Bronchial epithelial cell (primary cell): ENCODE data around the gene IL3RA. TPM values are rescaled to one million over a fixed set of nuclear protein-coding genes. Genes with fewer than 3 reads are reported as not detected.

Experiments used
- DNase-seq: peaks from one replicate; pipeline ENCODE4 v3.0.0-alpha.2; 2010; ENCODE audit warnings: low read depth
- FAIRE-seq: peaks from 2 replicates; lab custom pipeline; 2011; peaks lifted over from hg19 to GRCh38; lab: Jason Lieb, UNC
- H3K27me3 ChIP-seq: 2 replicates; pipeline ENCODE4 v1.5.1; 2011; ENCODE audit warnings: low read length; ENCODE audit not compliant: control insufficient read depth, insufficient read depth
- H3K36me3 ChIP-seq: 2 replicates; pipeline ENCODE4 v1.5.1; 2011; ENCODE audit warnings: low read length; ENCODE audit not compliant: control insufficient read depth, insufficient read depth
- H3K4me3 ChIP-seq: 2 replicates; pipeline ENCODE4 v1.5.1; 2011; ENCODE audit warnings: mild to moderate bottlenecking, low read depth, low read length, control low read depth
- total RNA-seq: library from RNA; depleted of rRNA; stranded (reverse); fragments of >200 nt; gene quantifications from 2 replicates; pipeline ENCODE4 v1.2.1, GENCODE V29; 2014
- TF ChIP-seq, protein P1 (sequence below): IDR thresholded peaks from 2 replicates; pipeline ENCODE4 v1.5.1; 2011; ENCODE audit warnings: mild to moderate bottlenecking, moderate library complexity, low read length, control low read depth, inconsistent platforms; ENCODE audit not compliant: insufficient read depth, severe bottlenecking

IL3RA gene
- total RNA-seq, 1 donor from 2014 or later: not detected

DNA sequence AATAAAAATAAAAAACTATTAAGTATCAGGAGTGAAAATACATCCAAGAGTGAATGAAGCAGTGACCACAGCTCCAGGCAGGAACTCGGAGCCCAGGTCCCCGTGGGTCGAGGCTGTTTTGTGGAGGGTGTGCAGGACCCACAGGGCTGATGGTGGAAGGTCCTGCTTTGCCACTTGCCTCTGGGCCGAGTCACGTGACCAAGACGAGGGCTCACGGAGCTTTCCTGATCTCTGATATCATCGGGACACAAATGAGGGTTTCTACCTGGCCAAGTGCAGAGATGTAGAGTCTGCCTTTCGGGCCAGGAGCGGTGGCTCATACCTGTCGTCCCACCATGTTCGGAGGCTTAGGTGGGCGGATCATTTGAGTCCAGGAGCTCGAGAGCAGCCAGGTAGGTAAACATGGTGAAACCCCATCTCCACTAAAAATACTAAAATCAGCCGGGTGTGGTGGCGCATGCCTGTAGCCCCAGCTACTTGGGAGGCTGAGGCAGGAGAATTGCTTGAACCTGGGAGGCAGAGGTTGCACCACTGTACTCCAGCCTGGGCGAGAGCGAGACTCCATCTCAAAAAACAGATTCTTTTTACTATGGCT is 48.2 kb downstream of the IL3RA start:
- DNase-seq: no peak
- H3K36me3 ChIP-seq: peaks cover 31% of the 10 kb centered on the region
- no peak for FAIRE-seq
- no peak overlapping the region for H3K4me3 ChIP-seq
- no peaks in the 10 kb centered on the region for H3K27me3 ChIP-seq
- TF ChIP-seq, protein P1, sequence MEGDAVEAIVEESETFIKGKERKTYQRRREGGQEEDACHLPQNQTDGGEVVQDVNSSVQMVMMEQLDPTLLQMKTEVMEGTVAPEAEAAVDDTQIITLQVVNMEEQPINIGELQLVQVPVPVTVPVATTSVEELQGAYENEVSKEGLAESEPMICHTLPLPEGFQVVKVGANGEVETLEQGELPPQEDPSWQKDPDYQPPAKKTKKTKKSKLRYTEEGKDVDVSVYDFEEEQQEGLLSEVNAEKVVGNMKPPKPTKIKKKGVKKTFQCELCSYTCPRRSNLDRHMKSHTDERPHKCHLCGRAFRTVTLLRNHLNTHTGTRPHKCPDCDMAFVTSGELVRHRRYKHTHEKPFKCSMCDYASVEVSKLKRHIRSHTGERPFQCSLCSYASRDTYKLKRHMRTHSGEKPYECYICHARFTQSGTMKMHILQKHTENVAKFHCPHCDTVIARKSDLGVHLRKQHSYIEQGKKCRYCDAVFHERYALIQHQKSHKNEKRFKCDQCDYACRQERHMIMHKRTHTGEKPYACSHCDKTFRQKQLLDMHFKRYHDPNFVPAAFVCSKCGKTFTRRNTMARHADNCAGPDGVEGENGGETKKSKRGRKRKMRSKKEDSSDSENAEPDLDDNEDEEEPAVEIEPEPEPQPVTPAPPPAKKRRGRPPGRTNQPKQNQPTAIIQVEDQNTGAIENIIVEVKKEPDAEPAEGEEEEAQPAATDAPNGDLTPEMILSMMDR: no peak

DNA sequence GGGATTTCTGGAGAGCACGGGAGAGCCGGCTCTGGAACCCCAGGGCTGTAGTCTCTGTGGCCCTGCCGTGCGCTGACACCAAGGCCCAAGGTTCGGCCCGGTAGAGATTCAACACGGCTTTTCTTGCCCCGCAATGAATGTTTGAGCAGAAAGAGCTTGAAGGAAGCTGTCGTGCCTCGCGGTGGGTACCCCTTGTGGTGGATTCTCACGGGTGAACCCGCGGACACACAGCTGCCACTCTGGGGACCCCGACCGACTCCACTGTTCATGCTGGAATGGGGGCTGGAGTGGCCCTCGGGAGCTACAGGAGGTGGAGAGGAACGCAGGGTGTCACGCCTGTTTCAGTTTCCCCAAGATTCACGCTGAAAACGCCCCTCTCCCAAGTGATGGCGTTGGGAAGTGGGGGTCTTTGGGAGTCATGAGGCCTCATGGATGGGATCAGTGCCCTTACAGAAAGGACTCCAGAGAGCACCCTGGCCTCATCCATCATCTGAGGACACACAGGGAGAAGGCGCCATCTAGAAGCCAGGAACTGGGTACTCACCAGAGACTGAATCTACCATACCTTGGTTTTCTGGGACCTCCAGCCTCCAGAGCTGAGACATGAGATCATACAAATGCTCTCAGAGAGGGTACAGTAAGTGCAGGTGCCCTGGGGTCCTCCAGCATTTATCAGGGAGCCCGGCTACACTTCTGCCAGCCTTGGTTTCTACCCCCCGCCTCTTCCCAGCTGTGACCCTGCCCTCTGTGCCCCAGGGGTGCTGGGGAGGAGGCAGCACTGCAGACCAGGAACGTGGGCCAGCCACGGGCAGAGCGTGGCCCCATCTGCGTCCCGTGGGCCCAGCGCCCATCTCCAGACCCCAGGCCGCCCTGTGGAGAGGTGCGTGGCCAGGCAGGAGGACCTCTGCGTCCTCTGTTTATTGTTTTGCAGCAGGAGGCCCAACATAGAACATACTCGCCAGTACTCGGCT is 49.0 kb downstream of the IL3RA start:
- H3K27me3 ChIP-seq: no peaks in the 10 kb centered on the region
- TF ChIP-seq, protein P1: no peak
- H3K4me3 ChIP-seq: no peak overlapping the region
- DNase-seq (no peak), FAIRE-seq (no peak)
- peaks cover 36% of the 10 kb centered on the region for H3K36me3 ChIP-seq

DNA sequence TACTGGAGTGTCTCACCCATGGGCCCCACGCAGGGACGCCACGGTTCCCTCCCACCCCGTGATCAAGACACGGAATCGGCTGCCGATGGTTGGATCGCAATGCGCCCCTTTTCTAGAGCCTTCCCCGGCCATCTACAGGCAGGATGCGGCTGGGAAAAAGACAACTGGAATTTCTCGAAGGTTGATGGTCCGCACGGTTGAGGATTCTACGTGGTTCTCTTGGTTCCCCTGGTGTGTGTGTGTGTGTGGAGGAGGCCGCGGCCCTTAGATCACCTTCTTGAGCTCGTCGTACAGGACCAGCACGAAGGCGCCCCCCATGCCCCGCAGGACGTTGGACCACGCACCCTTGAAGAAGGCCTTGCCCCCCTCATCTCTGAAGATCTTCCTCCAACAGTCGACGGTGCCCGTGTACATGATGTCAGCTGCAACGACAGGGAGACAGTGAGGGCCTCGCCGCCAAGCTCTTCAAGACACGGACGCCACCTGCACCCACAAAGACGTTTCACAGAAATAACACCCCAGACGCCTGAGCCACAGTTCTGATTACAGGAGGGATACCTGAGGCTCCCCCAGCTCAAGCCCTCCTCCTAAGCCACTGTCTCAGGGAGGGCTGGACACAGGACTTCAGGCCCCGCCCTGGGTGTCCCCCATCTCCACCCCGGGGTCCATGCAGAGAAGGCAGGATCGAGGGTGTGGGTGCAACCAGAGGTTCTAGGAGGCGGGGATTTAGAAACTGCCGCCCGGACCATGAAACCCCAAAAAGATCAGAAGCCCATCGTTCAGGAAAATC is 49.9 kb downstream of the IL3RA start:
- Histone ChIP-seq H3K4me3 (no peak overlapping the region), H3K27me3 (no peaks in the 10 kb centered on the region), H3K36me3 (peaks cover 36% of the 10 kb centered on the region)
- TF ChIP-seq, protein P1: no peak
- DNase-seq (no peak), FAIRE-seq (no peak)

DNA sequence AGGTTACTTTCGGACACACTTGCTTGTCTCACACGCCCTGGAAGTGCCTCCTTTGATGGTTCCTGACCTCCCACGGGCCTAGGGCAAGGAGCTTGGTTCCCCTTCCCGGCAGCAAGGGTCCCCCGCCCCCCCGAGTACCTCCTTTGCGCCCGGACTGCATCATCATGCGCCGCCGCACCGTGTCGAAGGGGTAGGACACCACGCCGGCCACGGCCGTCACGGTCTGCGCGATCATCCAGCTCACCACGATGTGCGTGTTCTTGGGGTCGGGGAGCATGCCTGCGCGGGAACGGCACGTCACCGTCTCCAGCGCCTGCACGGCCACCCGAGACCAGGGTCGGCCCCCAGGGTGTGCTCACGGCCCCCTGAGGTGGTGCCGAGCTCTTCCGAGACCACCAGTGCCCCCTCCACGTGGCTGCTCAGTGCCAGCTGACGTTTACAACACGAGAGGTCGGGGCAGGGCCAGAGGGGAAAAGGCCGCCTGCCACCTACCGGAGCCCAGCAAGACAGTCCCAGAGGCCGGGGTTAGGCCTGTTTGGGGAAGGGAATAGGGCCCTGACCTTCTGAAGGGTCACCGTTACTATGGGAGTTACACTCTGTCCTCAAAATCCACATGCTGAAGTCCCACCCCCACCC is 50.7 kb downstream of the IL3RA start:
- no peaks in the 10 kb centered on the region for H3K27me3 ChIP-seq
- TF ChIP-seq, protein P1: no peak
- no peak for DNase-seq
- no peak for FAIRE-seq
- no peak overlapping the region for H3K4me3 ChIP-seq
- peaks cover 36% of the 10 kb centered on the region for H3K36me3 ChIP-seq

DNA sequence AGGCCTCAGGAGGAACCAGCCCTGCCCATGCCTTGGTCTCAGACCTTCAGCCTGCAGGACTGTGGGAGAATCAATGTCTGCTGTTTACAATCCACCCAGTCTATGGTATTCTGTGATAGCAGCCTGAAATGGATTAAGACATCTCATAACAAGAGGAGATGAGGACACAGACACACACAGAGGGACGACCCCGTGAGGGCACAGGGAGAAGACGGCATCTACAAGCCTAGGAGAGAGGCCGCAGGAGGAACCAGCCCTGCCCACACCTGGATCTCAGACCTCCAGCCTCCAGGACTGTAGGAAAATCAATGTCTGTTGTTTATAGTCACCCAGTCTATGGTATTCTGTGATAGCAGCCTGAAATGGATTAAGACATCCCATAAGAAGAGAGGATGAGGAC is 52.1 kb downstream of the IL3RA start:
- H3K36me3 ChIP-seq: peaks cover 36% of the 10 kb centered on the region
- H3K4me3 ChIP-seq: no peak overlapping the region
- no peak for DNase-seq
- TF ChIP-seq, protein P1: no peak
- H3K27me3 ChIP-seq: no peaks in the 10 kb centered on the region
- no peak for FAIRE-seq
